ENCODE measurements around the gene RADIL. TPM values are rescaled to one million over a fixed set of nuclear protein-coding genes. Genes with fewer than 3 reads are reported as not detected.
"Not testable (repeated sequence)": the region's sequence is repeated elsewhere in the genome, so short reads cannot be mapped to it uniquely, and the experiment has no call there.

Gene RADIL
- total and polyA plus RNA-seq, 3 donors from 2014 or later: 24.3 to 29.7 (median 25.6) TPM

DNA sequence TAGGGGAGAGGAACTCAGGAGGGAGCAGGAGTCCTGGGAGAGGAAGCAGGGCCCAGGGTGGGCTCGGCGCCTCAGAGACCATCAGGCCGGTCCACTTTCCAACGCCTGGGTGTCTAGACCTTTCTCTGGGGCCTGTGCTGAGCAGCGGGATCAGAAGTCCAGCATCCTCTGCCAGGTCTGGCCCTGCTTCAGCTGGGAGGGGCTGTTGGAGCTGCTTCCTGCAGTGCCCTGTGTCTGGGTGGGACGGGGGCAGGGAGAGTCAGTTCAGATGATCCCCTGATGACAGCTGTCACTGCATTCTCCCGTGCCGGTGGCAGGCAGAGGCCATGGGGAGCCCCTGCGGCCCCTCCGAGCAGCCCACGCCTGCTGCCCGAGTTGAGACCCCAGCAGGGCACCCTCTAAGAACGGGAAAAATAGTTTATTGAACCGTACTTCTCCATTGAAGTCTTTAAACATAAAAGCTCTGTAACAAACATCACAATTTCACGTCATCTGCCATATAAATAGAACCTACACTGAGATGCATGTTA is 84.7 kb downstream of the RADIL start:
- 90 to 95% methylated on average over 13 to 15 of the region's 15 CpGs for WGBS, 2 donors

GRCh38 chr7:4797858-4798705 is 85.4 kb downstream of the RADIL start:
- H3K27me3 ChIP-seq: no peaks in the 10 kb centered on the region
- 43 to 51% methylated on average over 29 to 37 of the region's 37 CpGs for WGBS, 2 donors
- no peaks in the 10 kb centered on the region for H3K9me3 ChIP-seq
- DNase-seq: peak; percentile 44
- intact Hi-C loops (cut with DNase I; ENCODE audit: low total_unique reads): loop anchor here (10.0 kb wide), 1 partner anchor 287 kb away; no protein-coding TSS in a partner anchor
- H3K36me3 ChIP-seq (ENCODE audit: low read depth, missing control alignments): no peaks in the 10 kb centered on the region
- no peak overlapping the region for H3K4me3 ChIP-seq
- peaks cover 4% of the 10 kb centered on the region for H3K4me1 ChIP-seq
- no peak overlapping the region for H3K27ac ChIP-seq
- TF ChIP-seq, protein P1, sequence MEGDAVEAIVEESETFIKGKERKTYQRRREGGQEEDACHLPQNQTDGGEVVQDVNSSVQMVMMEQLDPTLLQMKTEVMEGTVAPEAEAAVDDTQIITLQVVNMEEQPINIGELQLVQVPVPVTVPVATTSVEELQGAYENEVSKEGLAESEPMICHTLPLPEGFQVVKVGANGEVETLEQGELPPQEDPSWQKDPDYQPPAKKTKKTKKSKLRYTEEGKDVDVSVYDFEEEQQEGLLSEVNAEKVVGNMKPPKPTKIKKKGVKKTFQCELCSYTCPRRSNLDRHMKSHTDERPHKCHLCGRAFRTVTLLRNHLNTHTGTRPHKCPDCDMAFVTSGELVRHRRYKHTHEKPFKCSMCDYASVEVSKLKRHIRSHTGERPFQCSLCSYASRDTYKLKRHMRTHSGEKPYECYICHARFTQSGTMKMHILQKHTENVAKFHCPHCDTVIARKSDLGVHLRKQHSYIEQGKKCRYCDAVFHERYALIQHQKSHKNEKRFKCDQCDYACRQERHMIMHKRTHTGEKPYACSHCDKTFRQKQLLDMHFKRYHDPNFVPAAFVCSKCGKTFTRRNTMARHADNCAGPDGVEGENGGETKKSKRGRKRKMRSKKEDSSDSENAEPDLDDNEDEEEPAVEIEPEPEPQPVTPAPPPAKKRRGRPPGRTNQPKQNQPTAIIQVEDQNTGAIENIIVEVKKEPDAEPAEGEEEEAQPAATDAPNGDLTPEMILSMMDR (IDR thresholded peaks at IDR 0.05): peak; percentile 61 to 85 (median 72)
- no peak for TF ChIP-seq POLR2A (IDR thresholded peaks at IDR 0.05)

More for the DNA sequence above, 84.7 kb downstream of the RADIL start:
- no peak for DNase-seq
- Histone ChIP-seq H3K27ac (no peak overlapping the region), H3K9me3 (no peaks in the 10 kb centered on the region), H3K36me3 (ENCODE audit: low read depth, missing control alignments) (no peaks in the 10 kb centered on the region), H3K4me3 (no peak overlapping the region), H3K27me3 (no peaks in the 10 kb centered on the region), H3K4me1 (peaks cover 2% of the 10 kb centered on the region)
- no peak for TF ChIP-seq POLR2A (IDR thresholded peaks at IDR 0.05)
- TF ChIP-seq, protein P1 (IDR thresholded peaks at IDR 0.05): no peak
- intact Hi-C loops (cut with DNase I; ENCODE audit: low total_unique reads): loop anchor here (10.0 kb wide), 1 partner anchor 286 kb away; no protein-coding TSS in a partner anchor

DNA sequence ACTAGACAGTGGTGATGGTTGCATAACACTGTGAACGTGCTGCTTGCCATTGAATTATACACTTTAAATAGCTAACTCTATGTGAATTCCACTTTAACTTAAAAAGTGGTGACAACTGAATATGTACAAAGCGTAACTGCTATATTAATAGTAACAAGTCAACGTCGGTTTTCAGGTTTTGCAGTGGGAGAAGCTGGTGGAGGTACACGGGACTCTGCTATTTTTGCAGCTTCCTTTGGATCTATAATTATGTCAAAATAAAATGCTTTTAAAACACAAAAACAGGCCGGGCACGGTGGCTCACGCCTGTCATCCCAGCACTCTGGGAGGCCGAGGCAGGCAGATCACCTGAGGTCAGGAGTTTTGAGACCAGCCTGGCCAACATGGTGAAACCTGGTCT is 87.1 kb downstream of the RADIL start:
- Histone ChIP-seq H3K9me3 (no peaks in the 10 kb centered on the region), H3K27ac (no peak overlapping the region), H3K4me1 (peaks cover 9% of the 10 kb centered on the region), H3K36me3 (ENCODE audit: low read depth, missing control alignments) (no peaks in the 10 kb centered on the region), H3K4me3 (no peak overlapping the region), H3K27me3 (no peaks in the 10 kb centered on the region)
- WGBS, 2 donors: 88 to 95% methylated on average over 9 of the region's 9 CpGs
- intact Hi-C loops (cut with DNase I; ENCODE audit: low total_unique reads): loop anchor here (10.0 kb wide), 1 partner anchor 288 kb away; no protein-coding TSS in a partner anchor
- no peak for TF ChIP-seq POLR2A (IDR thresholded peaks at IDR 0.05)
- TF ChIP-seq, protein P1 (IDR thresholded peaks at IDR 0.05): no peak
- DNase-seq: no peak

DNA sequence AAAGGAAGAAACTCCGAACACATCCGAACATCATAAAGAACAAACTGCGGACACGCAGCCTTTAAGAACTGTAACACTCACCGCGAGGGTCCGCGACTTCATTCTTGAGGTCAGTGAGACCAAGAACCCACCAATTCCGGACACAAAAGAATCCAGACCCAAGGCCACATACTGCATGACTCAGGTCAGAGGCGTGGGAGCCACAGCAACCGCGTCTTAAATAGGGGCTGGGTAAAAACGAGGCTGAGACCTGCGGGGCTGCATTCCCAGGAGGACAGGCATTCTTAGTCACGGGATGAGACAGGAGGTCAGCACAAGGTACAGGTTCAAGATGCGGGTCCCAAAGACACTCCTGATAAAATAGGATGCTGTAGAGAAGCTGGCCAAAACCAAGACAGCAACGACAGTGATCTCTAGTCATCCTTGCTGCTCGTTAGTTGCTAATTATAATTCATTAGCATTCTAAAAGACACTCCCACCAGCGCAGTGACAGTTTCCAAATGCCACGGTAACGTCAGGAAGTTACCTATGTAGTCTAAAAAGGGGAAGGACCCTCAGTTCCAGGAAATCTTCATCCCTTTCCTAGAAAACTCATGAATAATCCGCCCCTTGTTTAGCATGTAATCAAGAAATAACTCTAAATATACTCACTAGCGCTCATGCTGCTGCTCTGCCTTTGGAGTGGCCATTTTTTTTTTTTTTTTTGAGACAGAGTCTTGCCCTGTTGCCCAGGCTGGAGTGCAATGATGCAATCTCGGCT is 88.7 kb downstream of the RADIL start:
- no peak overlapping the region for H3K4me3 ChIP-seq
- intact Hi-C loops (cut with DNase I; ENCODE audit: low total_unique reads): loop anchor here (10.0 kb wide), 1 partner anchor 290 kb away; no protein-coding TSS in a partner anchor
- DNase-seq: no peak
- H3K27ac ChIP-seq: no peak overlapping the region
- TF ChIP-seq, protein P1 (IDR thresholded peaks at IDR 0.05): no peak
- no peak for TF ChIP-seq POLR2A (IDR thresholded peaks at IDR 0.05)
- H3K27me3 ChIP-seq: no peaks in the 10 kb centered on the region
- no peaks in the 10 kb centered on the region for H3K9me3 ChIP-seq
- peaks cover 9% of the 10 kb centered on the region for H3K4me1 ChIP-seq
- H3K36me3 ChIP-seq (ENCODE audit: low read depth, missing control alignments): no peaks in the 10 kb centered on the region
- WGBS, 2 donors: 86 to 87% methylated on average over 24 of the region's 24 CpGs

- 85 to 90% methylated on average over 14 of the region's 14 CpGs for WGBS, 2 donors
Observed at GRCh38 chr7:4794171-4794570, 89.3 kb downstream of the RADIL start.

DNA sequence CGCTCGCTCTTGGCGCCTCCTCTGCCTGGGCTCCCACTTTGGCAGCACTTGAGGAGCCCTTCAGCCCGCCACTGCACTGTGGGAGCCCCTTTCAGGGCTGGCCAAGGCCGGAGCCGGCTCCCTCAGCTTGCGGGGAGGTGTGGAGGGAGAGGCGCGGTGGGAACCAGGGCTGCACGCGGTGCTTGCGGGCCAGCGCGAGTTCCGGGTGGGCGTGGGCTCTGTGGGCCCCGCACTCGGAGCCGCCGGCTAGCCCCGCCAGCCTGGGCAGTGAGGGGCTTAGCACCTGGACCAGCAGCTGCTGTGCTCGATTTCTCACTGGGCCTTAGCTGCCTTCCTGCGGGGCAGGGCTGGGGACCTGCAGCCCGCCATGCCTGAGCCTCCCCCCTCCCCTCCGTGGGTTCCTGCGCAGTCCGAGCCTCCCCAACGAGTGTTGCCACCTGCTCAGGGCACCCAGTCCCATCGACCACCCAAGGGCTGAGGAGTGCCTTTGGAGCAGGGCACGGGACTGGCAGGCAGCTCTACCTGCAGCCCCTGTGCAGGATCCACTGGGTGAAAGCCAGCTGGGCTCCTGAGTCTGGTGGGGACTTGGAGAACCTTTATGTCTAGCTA is 90.0 kb downstream of the RADIL start:
- intact Hi-C loops (cut with DNase I; ENCODE audit: low total_unique reads): loop anchor here (10.0 kb wide), 1 partner anchor 291 kb away; no protein-coding TSS in a partner anchor
- not testable (repeated sequence) for H3K4me3 ChIP-seq; H3K4me1 ChIP-seq; H3K36me3 ChIP-seq (ENCODE audit: low read depth, missing control alignments); DNase-seq; H3K27me3 ChIP-seq; H3K9me3 ChIP-seq; H3K27ac ChIP-seq
- WGBS, 2 donors: 77 to 78% methylated on average over 4 to 30 of the region's 30 CpGs

More at GRCh38 chr7:4794171-4794570, 89.3 kb downstream of the RADIL start:
- not testable (repeated sequence) for H3K27ac ChIP-seq; H3K27me3 ChIP-seq; H3K4me3 ChIP-seq; H3K9me3 ChIP-seq; DNase-seq; H3K36me3 ChIP-seq (ENCODE audit: low read depth, missing control alignments); H3K4me1 ChIP-seq
- intact Hi-C loops (cut with DNase I; ENCODE audit: low total_unique reads): loop anchor here (10.0 kb wide), 1 partner anchor 291 kb away; no protein-coding TSS in a partner anchor
